GDM1 (cell line): ENCODE results near the gene TNS1.
"Not testable (repeated sequence)": the region's sequence is repeated elsewhere in the genome, so short reads cannot be mapped to it uniquely, and the experiment has no call there.

Experiments
- DNase-seq: peaks from one replicate; lab custom pipeline; 2025; lab: John Stamatoyannopoulos, UW

Gene TNS1

GRCh38 chr2:218029366-218030360 is 26.9 kb upstream of the TNS1 start:
- no peak for DNase-seq

GRCh38 chr2:218028562-218029348 is 26.0 kb upstream of the TNS1 start:
- DNase-seq: no peak

- no peak for DNase-seq
Measured at GRCh38 chr2:218028189-218028495, 25.3 kb upstream of the TNS1 start.

GRCh38 chr2:218027426-218028188 is 24.8 kb upstream of the TNS1 start:
- no peak for DNase-seq

GRCh38 chr2:218026676-218027425 is 24.1 kb upstream of the TNS1 start:
- DNase-seq: no peak

GRCh38 chr2:218026244-218026643 is 23.4 kb upstream of the TNS1 start:
- no peak for DNase-seq

GRCh38 chr2:218024871-218025270 is 22.1 kb upstream of the TNS1 start:
- DNase-seq: no peak

- DNase-seq: no peak
Measured at GRCh38 chr2:218024336-218024735, 21.5 kb upstream of the TNS1 start.

- DNase-seq: no peak
Measured at GRCh38 chr2:218023636-218024035, 20.8 kb upstream of the TNS1 start.

GRCh38 chr2:218022851-218023530 is 20.2 kb upstream of the TNS1 start:
- no peak for DNase-seq

- DNase-seq: no peak
Measured at GRCh38 chr2:218022131-218022850, 19.5 kb upstream of the TNS1 start.

- no peak for DNase-seq
Measured at GRCh38 chr2:218021536-218022071, 18.8 kb upstream of the TNS1 start.

GRCh38 chr2:218020966-218021535 is 18.3 kb upstream of the TNS1 start:
- DNase-seq: no peak

GRCh38 chr2:218020281-218020680 is 17.5 kb upstream of the TNS1 start:
- DNase-seq: no peak

GRCh38 chr2:218019411-218020060 is 16.7 kb upstream of the TNS1 start:
- peak; percentile 77 for DNase-seq

- not testable (repeated sequence) for DNase-seq
Measured at GRCh38 chr2:218018842-218019125, 16.0 kb upstream of the TNS1 start.

- DNase-seq: no peak
Measured at GRCh38 chr2:218017211-218018053, 14.6 kb upstream of the TNS1 start.

- DNase-seq: no peak
Measured at GRCh38 chr2:218016810-218017209, 14.0 kb upstream of the TNS1 start.
